ENCODE results near the gene CRBN. TPM values are rescaled to one million over a fixed set of nuclear protein-coding genes. Genes with fewer than 3 reads are reported as not detected.
A peak's percentile ranks its signal among the peaks of the same experiment; 100 is the strongest.

CRBN gene
- 10 to 100 TPM; 35.9 to 64.7 (median 56.0) TPM for total RNA-seq
- 10 to 100 TPM; 18.7 to 26.8 TPM for polyA plus RNA-seq
- long read RNA-seq, donor 1, transcript CRBN-203 (11 exons, 2,203 nt), result minor isoform, 5 of 80 reads
- long read RNA-seq, donor 1, transcript CRBN-201 (11 exons, 2,206 nt), result major isoform, 61 of 80 reads
- long read RNA-seq, donor 1, partial matches to known transcripts, result 1 of 80 reads
- long read RNA-seq, donor 1, other reads (novel, unspliced or antisense), result 12 of 80 reads
- long read RNA-seq, donor 2, transcript CRBN-201 (11 exons, 2,206 nt), result major isoform, 111 of 162 reads
- long read RNA-seq, donor 2, transcript CRBN-203 (11 exons, 2,203 nt), result minor isoform, 6 of 162 reads
- long read RNA-seq, donor 2, partial matches to known transcripts, result 8 of 162 reads
- long read RNA-seq, donor 2, other reads (novel, unspliced or antisense), result 36 of 162 reads
- long read RNA-seq, donor 3, transcript CRBN-201 (11 exons, 2,206 nt), result major isoform, 44 of 49 reads
- long read RNA-seq, donor 3, partial matches to known transcripts, result 2 of 49 reads
- long read RNA-seq, donor 3, other reads (novel, unspliced or antisense), result 2 of 49 reads

GRCh38 chr3:3179407-3180094 is at the start of gene CRBN:
Gene CRBN, minus strand, starts transcription at chr3:3179691. Its CDS starts 4 bp downstream, at chr3:3179687.
- H3K4me3 ChIP-seq, result peak within 1 kb of the TSS; percentile 68 to 100 (median 93)
- H3K4me1 ChIP-seq, result peaks cover 8 to 43% (median 31%) of the 10 kb centered on the region in 12 donors
- peak in 1 of 2 donors; percentile 61 for TF ChIP-seq POLR2A (IDR thresholded peaks at IDR 0.05)
- peak; percentile 94 to 100 (median 98) for TF ChIP-seq CTCF (IDR thresholded peaks at IDR 0.05)
- H3K9me3 ChIP-seq, result no peaks in the 10 kb centered on the region
- H3K27ac ChIP-seq, result peak within 1 kb of the TSS; percentile 53 to 89 (median 77)
- DNase-seq (peak; percentile 87 to 93 (median 90)), ATAC-seq (peak; percentile 97 to 100 (median 98))
- intact Hi-C loops (cut with DNase I), result loop anchor here in 6 of 10 donors (2.0 to 10.0 kb wide), 3 partner anchors 52 to 55 kb away; partner anchors contain the start of gene TRNT1 (in 5 of the 6)
- no peaks in the 10 kb centered on the region for H3K27me3 ChIP-seq
- peaks cover 0 to 18% (median 13%) of the 10 kb centered on the region in 9 donors for H3K36me3 ChIP-seq
- WGBS, 4 donors, result 1 to 3% (median 1%) methylated on average over 26 to 56 of the region's 56 CpGs

GRCh38 chr3:3227640-3228039 is 48.1 kb upstream of the CRBN start:
- intact Hi-C loops (cut with DNase I), result no loop called here
- H3K27me3 ChIP-seq, result no peaks in the 10 kb centered on the region
- WGBS, 4 donors, result 0 to 45% (median 13%) methylated on average over 1 of the region's 1 CpG
- H3K4me3 ChIP-seq, result no peak overlapping the region
- no peak overlapping the region for H3K27ac ChIP-seq
- TF ChIP-seq POLR2A (IDR thresholded peaks at IDR 0.05), result no peak
- no peak for TF ChIP-seq CTCF (IDR thresholded peaks at IDR 0.05)
- no peaks in the 10 kb centered on the region for H3K36me3 ChIP-seq
- ATAC-seq (peak; percentile 90 to 100 (median 96)), DNase-seq (peak in 4 of 5 donors; percentile 34 to 70 (median 55))
- H3K9me3 ChIP-seq, result peaks cover 0 to 10% (median 0%) of the 10 kb centered on the region in 12 donors
- H3K4me1 ChIP-seq, result peaks cover 0 to 4% (median 0%) of the 10 kb centered on the region in 12 donors

- Histone ChIP-seq H3K4me3 (no peak overlapping the region), H3K9me3 (no peaks in the 10 kb centered on the region), H3K27me3 (peaks cover 0 to 6% (median 0%) of the 10 kb centered on the region in 9 donors), H3K4me1 (no peaks in the 10 kb centered on the region), H3K27ac (no peak overlapping the region), H3K36me3 (no peaks in the 10 kb centered on the region)
- no peak for ATAC-seq
- 66 to 84% (median 77%) methylated on average over 2 of the region's 2 CpGs for WGBS, 4 donors
- no peak for DNase-seq
- no peak for TF ChIP-seq POLR2A (IDR thresholded peaks at IDR 0.05)
- no peak for TF ChIP-seq CTCF (IDR thresholded peaks at IDR 0.05)
- intact Hi-C loops (cut with DNase I), result no loop called here
These were observed 42.0 kb upstream of the CRBN start for GRCh38 chr3:3221528-3221927.

- Histone ChIP-seq H3K4me3 (no peak overlapping the region), H3K4me1 (no peaks in the 10 kb centered on the region), H3K36me3 (no peaks in the 10 kb centered on the region), H3K27me3 (peaks cover 0 to 8% (median 0%) of the 10 kb centered on the region in 9 donors), H3K9me3 (no peaks in the 10 kb centered on the region), H3K27ac (no peak overlapping the region)
- TF ChIP-seq CTCF (IDR thresholded peaks at IDR 0.05), result no peak
- TF ChIP-seq POLR2A (IDR thresholded peaks at IDR 0.05), result no peak
- intact Hi-C loops (cut with DNase I), result no loop called here
- WGBS, 4 donors, result 39 to 49% (median 47%) methylated on average over 4 of the region's 4 CpGs
- ATAC-seq (no peak), DNase-seq (no peak)
These were observed 36.9 kb upstream of the CRBN start for GRCh38 chr3:3216401-3216800.
